ENCODE measurements around the gene SCN9A.

GRCh38 chr2:166376873-166377272 is 1.1 kb upstream of the SCN9A start:
- no peak for TF ChIP-seq CTCF (IDR thresholded peaks at IDR 0.05; ENCODE audit: poor library complexity, severe bottlenecking)
- TF ChIP-seq MXI1 (conservative IDR thresholded peaks at IDR 0.05; ENCODE audit: poor library complexity, severe bottlenecking) = no peak
- no peak for TF ChIP-seq REST (IDR thresholded peaks at IDR 0.05; ENCODE audit: borderline replicate concordance)
